Activated T-cell treated with anti-CD3 and anti-CD28 coated beads, Interleukin-2, amount 50 U/mL, for 1 hour (primary cell): ENCODE measurements around the gene UPK2.
"Not testable (repeated sequence)": the region's sequence is repeated elsewhere in the genome, so short reads cannot be mapped to it uniquely, and the experiment has no call there.

Experiments
- DNase-seq: peaks from one replicate; pipeline ENCODE4 v3.0.0-alpha.2; 2020

UPK2 gene

DNA sequence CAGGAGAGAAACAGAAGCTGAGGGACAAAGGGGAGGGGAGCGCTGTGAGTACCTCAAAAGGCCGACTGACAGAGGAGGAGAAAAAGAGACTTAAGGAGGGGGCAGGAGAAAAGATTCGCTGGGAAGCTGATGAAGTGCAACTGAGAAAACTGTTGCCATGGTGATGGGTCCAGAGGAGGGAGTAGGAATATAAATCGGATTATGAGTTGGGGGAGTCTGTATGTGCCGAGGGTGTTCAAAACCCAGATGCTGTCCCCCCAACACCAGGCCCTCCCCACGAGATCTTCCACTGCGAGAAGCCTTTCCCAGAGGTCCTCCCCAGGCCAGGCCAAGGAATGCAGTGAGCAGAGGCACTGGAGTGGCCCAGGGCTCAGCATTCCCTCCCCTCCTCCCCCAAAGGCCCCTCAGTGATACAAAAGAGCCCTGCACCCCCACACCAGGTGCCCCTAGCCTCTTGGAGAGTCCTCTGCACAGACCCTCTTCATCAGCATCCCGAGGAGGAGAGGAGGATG lies 16.6 kb upstream of the UPK2 start:
- no peak for DNase-seq

DNA sequence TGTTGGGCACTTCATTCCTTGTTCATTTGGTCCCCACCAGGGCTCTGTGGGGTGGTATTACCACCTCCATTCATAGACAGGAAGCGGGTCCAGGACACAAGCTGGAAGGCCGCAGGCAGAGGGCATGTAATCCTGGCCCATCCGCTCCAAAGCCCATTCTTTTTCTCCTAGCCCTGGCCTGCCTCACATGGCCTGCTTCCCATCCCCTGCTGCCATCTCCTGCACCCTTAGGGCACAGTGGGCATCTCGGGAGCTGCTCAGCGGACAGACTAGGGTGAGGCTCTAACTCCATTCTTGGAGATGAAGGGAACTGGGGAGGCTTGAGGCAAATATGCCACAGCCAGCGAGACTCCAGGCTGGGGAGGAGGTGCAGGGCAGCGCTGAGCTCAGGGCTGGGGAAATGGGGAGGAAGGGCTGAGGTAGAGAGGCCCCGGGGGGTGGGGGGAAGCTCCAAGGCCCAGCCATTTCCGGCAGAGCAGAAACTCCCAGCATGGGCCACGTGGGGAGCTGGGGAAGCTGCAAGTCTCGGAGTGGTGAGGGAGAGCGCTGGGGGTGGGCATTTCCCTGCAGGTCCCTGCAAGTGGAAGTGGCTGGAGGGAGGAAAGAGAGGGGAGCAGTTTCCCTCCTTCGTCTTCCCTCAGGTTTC lies 16.0 kb upstream of the UPK2 start:
- DNase-seq, result peak; percentile 34

DNA sequence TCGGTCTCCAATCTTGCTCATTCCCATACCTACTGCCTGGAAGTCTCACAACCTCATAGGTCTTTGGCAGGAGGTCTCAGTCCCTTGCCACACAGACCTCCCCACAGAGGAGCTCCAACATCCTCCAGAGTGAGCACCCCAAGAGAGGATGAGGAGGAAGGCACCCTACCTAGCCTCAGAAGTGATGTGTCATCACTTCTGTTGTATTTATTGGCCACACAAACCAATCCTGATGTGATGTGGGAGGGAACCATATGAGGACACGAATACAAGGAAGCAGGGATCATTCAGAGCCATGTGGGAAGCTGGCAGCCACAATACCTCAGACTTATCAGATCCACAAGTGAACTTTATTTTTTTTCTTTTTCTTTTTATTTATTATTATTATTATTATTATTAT lies 9.0 kb upstream of the UPK2 start:
- DNase-seq, result no peak

DNA sequence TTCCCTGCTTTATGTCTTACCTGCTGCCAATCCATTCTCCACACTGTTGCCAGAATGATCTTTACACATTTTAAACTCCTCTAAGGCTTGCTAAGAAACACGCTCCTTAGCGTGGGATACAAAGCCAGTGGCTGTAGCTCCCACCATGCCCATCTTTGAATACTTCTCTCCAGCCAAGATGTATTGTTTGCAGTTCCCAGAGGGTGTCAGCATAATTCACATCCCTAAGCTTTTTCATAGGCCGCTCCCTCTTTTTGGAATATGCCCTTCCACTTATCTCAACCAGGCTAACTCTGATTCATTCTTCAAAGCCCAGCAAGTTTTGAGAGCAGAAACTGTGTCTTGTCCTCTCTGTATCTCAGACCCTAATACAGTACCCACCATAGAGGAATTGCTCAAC lies 8.1 kb upstream of the UPK2 start:
- no peak for DNase-seq

DNA sequence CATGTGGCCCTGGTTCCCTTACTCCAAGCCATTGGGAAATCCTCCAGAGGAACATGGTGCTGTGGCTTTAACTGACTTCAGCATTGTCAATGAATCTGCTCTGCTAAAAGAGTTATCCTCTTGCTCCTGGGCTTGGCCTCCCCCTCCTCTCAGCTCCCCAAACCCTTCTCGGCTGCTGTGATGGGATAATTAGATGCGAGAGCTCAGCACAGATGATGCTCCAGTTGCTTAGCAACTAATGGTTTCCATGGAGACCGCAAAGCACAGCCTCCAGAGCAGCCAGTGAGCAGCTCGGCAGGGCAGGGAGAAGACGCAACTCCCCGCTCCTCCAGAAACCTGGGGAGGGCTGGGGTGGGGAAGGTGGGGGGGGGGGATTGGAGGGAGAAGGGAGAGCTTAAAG lies 2.8 kb upstream of the UPK2 start:
- no peak for DNase-seq

DNA sequence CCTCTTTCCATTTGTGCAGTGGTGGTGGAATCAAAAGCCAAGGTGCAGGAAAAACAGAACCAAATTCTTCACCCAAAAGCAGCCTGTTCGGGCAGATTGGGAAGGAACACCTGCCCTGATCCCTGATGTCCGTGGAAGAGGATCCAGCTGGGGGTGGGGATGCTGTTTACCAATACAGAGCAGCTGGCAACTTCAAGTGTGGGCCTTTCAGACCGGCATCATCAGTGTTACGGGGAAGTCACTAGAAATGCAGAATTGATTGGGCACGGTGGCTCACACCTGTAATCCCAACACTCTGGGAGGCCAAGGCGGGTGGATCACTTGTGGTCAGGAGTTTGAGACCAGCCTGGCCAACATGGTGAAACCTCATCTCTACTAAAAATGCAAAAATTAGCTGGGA lies 2.1 kb upstream of the UPK2 start:
- DNase-seq, result not testable (repeated sequence)

DNA sequence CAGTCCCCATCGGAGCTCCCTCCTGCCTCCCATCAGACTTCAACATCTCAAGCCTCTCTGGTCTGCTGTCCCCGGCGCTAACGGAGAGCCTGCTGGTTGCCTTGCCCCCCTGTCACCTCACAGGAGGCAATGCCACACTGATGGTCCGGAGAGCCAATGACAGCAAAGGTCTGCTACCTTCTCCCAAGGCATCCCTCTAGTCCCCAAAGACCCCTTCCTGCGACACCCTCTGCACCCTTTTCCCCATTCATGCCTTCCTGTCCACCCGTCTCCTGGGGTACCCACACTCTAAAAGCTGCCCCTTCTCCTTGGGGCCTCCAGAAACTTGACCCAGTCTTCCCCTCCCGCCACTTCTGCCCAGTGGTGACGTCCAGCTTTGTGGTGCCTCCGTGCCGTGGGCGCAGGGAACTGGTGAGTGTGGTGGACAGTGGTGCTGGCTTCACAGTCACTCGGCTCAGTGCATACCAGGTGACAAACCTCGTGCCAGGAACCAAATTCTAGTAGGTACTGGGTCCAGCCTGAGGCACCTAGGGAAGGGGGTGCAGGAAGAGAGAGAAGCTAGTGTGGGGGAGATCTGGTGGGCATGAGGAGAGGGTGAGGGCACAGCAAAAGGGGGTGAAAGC lies 860 bp downstream of the UPK2 start:
- no peak for DNase-seq

DNA sequence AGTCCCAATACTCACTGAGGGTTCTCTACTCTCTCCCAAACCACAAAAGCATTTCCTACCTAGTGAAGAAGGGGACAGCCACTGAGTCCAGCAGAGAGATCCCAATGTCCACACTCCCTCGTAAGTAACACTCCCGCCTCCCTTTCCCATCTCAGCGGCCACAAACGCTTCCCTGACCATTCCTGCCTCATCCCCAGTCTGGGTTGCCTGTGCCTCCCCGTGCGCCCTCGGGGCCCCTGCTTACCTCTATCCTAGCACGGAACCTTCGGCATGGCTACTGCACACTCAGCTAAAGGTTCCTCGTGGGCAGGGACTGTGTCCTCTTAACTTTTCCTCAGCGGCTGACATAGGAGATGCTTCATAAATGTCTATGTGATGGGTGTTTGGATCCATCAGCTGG lies 1.5 kb downstream of the UPK2 start:
- DNase-seq, result no peak

DNA sequence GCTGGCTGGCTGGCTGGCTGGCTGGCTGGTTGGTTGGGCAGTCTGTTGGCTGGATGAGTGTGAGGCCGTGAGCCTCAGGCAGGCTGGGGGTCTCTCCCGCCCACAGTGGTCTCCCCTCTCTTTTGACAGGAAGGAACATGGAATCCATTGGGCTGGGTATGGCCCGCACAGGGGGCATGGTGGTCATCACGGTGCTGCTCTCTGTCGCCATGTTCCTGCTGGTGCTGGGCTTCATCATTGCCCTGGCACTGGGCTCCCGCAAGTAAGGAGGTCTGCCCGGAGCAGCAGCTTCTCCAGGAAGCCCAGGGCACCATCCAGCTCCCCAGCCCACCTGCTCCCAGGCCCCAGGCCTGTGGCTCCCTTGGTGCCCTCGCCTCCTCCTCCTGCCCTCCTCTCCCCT lies 1.9 kb downstream of the UPK2 start:
- DNase-seq, result no peak

DNA sequence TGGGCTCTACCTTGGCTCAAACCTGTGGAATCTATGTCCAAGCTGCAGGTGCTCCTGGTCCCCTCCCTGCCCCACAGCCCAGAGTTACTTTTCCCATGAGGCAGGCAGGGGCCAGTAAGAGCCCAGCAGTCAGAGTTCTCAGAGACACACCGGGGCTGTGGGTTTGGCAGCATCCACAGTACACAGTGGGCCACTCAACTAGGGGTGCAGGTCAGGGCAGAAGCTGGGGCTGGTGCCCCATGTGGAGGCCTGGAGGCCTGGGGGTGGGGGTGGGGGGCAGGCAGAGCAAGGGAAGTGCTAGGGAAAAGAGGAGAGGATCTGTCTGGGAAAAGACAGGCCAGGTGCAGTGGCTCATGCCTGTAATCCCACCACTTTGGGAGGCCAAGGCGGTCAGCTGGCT lies 2.5 kb downstream of the UPK2 start:
- no peak for DNase-seq

DNA sequence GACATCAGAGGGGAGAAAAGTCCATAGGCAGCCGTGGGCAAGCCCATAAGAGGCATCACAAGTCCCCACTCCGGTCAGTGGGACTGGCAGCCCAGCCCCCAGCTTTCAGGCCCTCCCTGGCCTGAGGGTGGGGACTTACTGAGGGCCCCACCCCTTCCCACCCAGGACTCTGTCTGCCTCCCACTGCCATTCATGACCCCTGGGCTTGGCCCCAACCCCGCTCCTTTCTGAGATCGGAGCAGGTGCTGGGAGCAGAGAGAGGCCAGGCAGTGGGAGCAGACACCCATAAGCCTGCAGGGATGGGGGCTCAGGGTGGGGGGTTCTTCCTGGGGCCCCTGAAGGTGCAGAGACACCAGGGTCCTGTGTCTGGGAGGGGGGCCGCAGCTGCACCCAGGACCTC lies 5.1 kb downstream of the UPK2 start:
- DNase-seq, result no peak

DNA sequence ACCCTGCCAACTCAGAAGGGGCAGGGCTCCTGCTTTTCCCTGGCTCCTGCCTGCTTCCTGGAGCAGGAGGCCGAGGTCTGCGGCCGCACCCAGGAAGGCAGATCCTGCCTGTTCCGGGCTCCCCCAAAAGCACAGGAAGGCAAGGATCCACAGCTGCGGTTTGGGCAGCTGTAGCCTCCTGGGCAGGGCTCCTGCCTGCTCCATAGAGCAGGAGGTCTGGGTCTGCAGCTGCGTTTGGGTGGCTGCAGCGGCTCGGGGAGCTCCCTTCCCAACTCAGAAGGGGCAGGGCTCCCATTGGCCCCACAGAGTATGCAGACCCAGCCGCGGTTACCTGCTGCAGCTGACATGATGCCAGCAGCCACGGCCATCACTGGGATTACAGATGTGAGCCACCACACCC lies 5.5 kb downstream of the UPK2 start:
- no peak for DNase-seq

DNA sequence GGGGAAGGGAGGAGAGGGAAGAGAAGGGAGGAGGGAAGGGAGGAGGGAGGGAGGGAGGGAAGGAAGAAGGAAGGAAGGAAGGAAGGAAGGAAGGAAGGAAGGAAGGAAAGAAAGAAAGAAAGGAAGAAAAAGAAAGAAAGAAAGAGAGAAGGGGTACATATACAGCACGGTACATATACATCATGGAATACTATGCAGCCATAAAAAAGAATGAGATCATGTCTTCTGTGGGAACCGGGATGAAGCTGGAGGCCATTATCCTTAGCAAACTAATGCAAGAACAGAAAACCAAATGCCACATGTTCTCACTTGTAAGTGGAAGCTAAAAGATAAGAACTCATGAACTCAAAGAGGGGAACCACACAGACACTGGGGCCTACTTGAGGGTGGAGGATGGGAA lies 13.4 kb downstream of the UPK2 start:
- DNase-seq, result not testable (repeated sequence)

DNA sequence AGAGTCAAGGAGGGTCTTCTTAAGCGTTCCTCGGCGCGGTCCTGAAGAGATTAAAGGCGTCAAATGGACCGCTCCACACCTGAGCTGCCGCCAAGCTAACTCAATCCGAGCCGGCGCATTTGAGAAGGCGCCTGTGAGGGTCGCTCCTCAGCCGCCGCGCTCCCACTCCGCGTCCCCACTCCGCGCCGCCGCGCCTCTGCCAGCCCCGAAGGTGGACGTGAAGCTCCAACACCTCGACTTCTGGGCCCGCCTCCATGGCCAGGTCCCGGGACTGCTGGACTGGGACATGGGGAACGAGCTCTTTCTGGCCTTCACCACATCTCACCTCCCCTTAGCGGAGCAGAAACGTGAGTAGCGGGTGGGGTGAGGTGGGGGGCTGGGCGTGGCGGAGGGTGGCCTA lies 15.5 kb downstream of the UPK2 start, which contains the start of gene FOXR1:
FOXR1 (plus strand) TSS at position 116 of the 400 bp plus-strand sequence; CDS start at position 287, 171 bp downstream.
- DNase-seq, result no peak

DNA sequence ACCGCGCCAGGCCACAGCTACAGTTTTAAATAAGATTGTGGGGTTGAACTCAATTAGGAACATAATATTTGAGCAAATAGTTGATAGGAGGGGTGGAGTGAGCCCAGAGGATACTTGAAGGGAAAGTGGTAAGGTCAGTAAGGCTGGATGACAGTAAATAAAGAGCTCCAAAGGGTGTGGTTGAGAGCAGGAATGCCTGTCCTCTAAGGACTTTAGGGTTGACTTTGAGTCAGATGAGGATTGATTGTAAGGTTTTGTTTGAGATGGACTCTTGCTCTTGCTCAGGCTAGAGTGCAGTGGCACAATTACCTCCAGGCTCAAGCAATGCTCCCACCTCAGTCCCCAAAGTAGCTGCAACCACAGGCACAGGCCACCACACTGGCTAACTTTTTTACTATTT lies 17.9 kb downstream of the UPK2 start:
- DNase-seq, result no peak

DNA sequence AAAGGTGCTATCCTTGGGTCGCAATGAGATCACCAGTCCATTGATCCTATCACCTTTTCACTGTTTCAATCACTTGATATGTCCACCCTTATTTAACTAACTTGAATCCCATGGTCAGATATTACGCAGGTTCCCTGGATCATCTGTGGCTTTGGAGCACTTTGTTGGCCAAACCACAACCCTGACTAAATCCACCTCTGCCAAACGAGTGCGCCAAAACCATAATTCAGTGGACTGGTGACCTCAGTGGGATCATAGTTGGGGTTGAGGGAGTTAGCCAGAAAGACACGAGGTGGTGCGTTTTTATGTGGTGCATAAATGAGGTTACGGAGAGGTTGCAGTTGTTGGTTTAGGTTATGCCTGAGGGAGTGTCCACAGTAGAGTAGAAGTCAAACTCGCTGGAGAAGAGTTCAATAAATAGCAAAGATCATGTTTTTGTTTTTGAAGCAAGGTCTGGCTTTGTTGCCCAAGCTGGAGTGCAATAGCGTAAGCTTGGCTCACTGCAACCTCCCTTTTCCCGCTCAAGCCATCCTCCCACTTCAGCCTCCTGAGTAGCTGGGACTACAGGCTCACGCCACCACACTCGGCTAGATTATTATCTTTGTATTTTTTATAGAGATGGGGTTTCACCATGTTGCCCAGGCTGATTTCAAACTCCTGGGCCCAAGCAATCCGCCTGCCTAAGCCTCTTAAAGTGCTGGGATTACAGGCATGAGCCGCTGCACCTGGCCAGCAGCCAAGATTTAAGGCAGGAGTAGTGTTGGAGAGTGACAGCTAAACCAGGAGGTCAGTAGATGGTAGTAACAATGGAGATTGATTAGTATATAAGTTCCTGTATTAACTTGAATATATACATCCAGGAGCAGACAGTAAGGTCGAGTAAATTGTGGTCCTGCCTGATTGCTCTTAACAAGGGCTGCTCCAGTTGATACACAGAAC lies 19.9 kb downstream of the UPK2 start:
- no peak for DNase-seq

DNA sequence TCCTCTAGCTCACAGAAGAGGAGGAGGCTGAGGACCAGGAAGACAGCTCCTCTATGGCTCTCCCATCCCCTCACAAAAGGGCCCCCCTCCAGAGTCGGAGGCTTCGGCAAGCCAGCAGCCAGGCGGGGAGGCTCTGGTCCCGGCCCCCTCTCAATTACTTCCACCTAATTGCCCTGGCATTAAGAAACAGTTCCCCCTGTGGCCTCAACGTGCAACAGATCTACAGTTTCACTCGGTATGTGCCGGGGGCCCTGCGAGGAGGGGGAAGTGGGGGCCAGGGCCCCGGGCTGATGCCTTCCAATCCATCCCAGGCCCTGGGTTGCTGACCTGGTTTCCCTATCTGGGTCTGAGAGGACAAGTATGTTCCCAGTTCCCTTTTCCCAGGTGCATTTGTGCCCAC lies 23.3 kb downstream of the UPK2 start:
- no peak for DNase-seq

DNA sequence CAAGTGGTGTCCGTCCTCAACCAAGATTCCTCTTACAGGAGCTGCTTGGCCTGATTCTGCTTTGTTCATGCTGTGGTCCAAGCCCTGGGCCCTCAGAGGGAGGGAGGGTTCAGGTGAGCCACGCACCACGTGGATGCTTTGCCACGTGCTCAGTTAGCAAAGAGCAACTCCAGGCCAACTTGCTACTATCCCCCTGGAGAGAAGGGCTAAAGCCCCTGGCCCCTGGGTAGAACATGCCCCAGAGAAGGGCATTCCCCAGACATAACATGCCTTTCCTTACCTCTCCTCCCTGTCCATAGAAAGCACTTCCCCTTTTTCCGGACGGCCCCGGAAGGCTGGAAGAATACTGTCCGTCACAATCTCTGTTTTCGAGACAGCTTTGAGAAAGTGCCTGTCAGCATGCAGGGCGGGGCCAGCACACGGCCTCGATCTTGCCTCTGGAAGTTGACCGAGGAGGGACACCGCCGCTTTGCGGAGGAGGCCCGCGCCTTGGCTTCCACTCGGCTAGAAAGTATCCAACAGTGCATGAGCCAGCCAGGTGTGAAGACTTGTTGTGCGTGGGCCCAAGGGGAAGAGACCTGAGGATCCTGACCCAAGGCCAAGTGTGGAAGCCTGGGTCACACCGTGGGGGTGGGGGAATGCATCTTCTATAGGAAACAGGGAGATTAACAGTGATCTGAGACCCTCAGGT lies 24.2 kb downstream of the UPK2 start:
- DNase-seq, result no peak

DNA sequence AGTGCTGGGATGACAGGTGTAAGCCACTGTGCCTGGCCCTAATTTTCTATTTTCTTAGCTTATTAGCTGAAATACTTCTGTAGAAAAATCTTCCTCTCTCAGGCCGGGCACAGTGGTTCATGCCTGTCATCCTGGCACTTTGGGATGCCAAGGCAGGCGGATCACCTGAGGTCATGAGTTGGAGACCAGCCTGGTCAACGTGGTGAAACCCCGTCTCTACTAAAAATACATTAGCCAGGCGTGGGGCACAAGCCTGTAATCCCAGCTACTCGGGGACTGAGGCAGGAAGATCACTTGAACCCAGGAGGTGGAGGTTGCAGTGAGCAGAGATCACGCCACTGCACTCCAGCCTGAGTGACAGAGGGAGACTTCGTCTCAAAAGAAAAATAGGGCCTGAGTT lies 28.2 kb downstream of the UPK2 start:
- not testable (repeated sequence) for DNase-seq

DNA sequence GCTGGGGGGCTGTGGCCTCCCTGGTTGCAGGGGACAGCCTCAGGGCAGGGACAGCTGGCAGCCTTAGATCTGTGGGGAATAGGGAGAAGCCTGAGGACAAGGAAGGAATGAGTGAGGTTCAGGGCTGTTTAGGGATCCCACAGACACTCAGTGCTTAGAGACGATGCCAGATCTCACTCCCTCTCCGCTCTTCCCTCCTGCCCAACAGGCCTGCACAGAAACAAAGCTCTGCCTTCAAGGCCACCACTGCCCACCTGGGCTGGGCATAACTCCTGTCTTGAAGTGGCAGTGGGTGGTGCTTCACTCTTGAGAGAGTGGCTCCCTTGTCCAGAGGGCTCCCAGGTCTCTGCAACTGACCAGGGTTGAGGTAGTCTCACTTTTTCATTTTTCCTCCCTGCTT lies 28.7 kb downstream of the UPK2 start:
- no peak for DNase-seq

DNA sequence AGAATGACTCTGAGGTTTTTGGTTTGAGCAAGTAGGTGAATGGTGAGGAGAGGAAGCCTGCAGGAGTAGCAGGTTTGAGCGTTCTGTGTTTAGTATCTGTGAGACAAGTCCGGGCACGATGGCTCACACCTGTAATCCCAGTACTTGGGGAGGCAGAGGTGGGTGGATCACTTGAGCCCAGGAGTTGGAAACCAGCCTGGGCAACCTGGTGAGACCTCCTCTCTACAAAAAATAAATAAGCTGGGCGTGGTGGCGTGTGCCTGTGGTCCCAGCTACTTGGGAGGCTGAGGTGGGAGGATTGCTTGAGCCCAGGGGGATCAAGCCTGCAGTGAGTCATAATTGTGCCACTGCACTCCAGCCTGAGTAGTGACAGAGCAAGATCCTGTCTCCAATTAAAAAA lies 32.2 kb downstream of the UPK2 start:
- DNase-seq, result no peak

DNA sequence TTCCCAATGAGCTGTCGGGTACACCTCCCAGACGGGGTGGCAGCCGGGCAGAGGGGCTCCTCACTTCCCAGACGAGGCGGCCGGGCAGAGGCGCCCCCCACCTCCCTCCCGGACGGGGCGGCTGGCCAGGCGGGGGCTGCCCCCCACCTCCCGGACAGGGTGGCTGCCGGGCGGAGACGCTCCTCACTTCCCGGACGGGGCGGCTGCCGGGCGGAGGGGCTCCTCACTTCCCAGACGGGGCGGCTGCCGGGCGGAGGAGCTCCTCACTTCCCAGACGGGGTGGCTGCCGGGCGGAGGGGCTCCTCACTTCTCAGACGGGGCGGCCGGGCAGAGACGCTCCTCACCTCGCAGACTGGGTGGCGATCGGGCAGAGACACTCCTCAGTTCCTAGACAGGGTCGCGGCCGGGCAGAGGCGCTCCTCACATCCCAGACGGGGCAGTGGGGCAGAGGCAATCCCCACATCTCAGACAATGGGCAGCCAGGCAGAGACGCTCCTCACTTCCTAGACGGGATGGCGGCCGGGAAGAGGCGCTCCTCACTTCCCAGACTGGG lies 35.5 kb downstream of the UPK2 start:
- DNase-seq, result not testable (repeated sequence)
